B cell (primary cell): ENCODE data around the gene SPHK1.

Experiments used
- CTCF ChIP-seq: fragments of 200-600 bp; IDR thresholded peaks from one replicate; pipeline ENCODE4 v1.8.0; 2022; ENCODE audit warnings: antibody characterized with exemption, mild to moderate bottlenecking
- EZH2 ChIP-seq: IDR thresholded peaks from 2 replicates; pipeline ENCODE4 v1.6.1; 2012; ENCODE audit warnings: borderline replicate concordance, low read depth, mild to moderate bottlenecking, moderate library complexity, low read length; ENCODE audit not compliant: insufficient read depth, poor library complexity, severe bottlenecking

GRCh38 chr17:76360461-76360860, 23.9 kb upstream of the SPHK1 start:
- TF ChIP-seq CTCF (no peak), EZH2 (no peak)
